H1 (cell line): ENCODE measurements around the gene POGZ. TPM values are rescaled to one million over a fixed set of nuclear protein-coding genes. Genes with fewer than 3 reads are reported as not detected.

Experiments
- ATF3 ChIP-seq: IDR thresholded peaks from 2 replicates; pipeline ENCODE4 v1.6.1; 2011; ENCODE audit warnings: low read depth, mild to moderate bottlenecking, low read length; ENCODE audit not compliant: insufficient read depth
- BCL11A ChIP-seq, 2 experiments: IDR thresholded peaks; one replicate each; pipeline ENCODE4 v1.6.1; 2011; ENCODE audit warnings: low read depth in 2 of 2, low read length in 2 of 2, mild to moderate bottlenecking in 2 of 2
- CBX5 ChIP-seq: fragments of 300-800, 300-1000 bp; sonication (generic); IDR thresholded peaks from 2 replicates; pipeline ENCODE4 v1.7.1; 2016; ENCODE audit warnings: antibody characterized with exemption, low read length, low read depth
- CEBPB ChIP-seq: IDR thresholded peaks from 2 replicates; pipeline ENCODE4 v1.6.1; 2012; ENCODE audit warnings: low read depth, low read length
- CHD2 ChIP-seq: IDR thresholded peaks from 2 replicates; pipeline ENCODE4 v1.6.1; 2012; ENCODE audit warnings: low read length, improper control_type of control experiment
- EGR1 ChIP-seq: IDR thresholded peaks from 2 replicates; pipeline ENCODE4 v1.6.1; 2011; ENCODE audit warnings: low read depth, low read length, borderline replicate concordance
- FOSL1 ChIP-seq: IDR thresholded peaks from 2 replicates; pipeline ENCODE4 v1.6.1; 2011; ENCODE audit warnings: mild to moderate bottlenecking, low read depth, low read length, moderate library complexity; ENCODE audit not compliant: insufficient read depth
- NANOG ChIP-seq: IDR thresholded peaks from 2 replicates; pipeline ENCODE4 v1.6.1; 2011; ENCODE audit warnings: low read length, low read depth, mild to moderate bottlenecking, inconsistent platforms; ENCODE audit not compliant: insufficient read depth, poor library complexity, severe bottlenecking
- NRF1 ChIP-seq: IDR thresholded peaks from 2 replicates; pipeline ENCODE4 v1.6.1; 2011; ENCODE audit warnings: mild to moderate bottlenecking, low read depth, low read length, improper control_type of control experiment
- POLR2A ChIP-seq, 2 experiments: IDR thresholded peaks; 1 replicate in 1 of 2; 2 replicates in 1 of 2; pipeline ENCODE4 v1.6.1; 2011; ENCODE audit warnings: low read depth in 2 of 2, low read length in 2 of 2, mild to moderate bottlenecking in 2 of 2; ENCODE audit errors: control extremely low read depth in 1 of 2
- POLR2AphosphoS5 ChIP-seq: IDR thresholded peaks from 2 replicates; pipeline ENCODE4 v1.6.1; 2011; ENCODE audit warnings: low read depth, low read length
- SAP30 ChIP-seq: fragments of 300-600 bp; sonication (generic); IDR thresholded peaks from 2 replicates; pipeline ENCODE4 v1.7.1; 2012; ENCODE audit warnings: low read length, moderate library complexity, mild to moderate bottlenecking, inconsistent platforms; ENCODE audit not compliant: insufficient read depth, insufficient replicate concordance
- SIN3A ChIP-seq, 2 experiments: IDR thresholded peaks in 1 of 2; conservative IDR thresholded peaks in 1 of 2; 2 replicates each; pipeline ENCODE4 v1.6.1; 2011 to 2012; ENCODE audit warnings: low read length in 2 of 2, improper control_type of control experiment in 1 of 2, low read depth in 1 of 2, mild to moderate bottlenecking in 1 of 2
- SIRT6 ChIP-seq: IDR thresholded peaks from one replicate; pipeline ENCODE4 v1.7.1; 2012; ENCODE audit warnings: low read length, inconsistent platforms
- SIX5 ChIP-seq: IDR thresholded peaks from 2 replicates; pipeline ENCODE4 v1.6.1; 2011; ENCODE audit warnings: mild to moderate bottlenecking, low read depth, low read length
- TBP ChIP-seq: IDR thresholded peaks from 2 replicates; pipeline ENCODE4 v1.6.1; 2011; ENCODE audit warnings: low read depth, low read length, improper control_type of control experiment
- TEAD4 ChIP-seq: IDR thresholded peaks from 2 replicates; pipeline ENCODE4 v1.6.1; 2012; ENCODE audit warnings: low read depth, low read length, inconsistent platforms, mixed read lengths
- YY1 ChIP-seq: IDR thresholded peaks from 2 replicates; pipeline ENCODE4 v1.6.1; 2011; ENCODE audit warnings: low read depth, mild to moderate bottlenecking, low read length
- polyA plus RNA-seq, 7 experiments: library from polyadenylated mRNA; depleted of rRNA in 3 of 7; stranded (reverse) in 5 of 7; unstranded in 2 of 7; fragments of >200 nt in 5 of 7; fragments of 200-250 nt in 2 of 7; gene quantifications; 1 replicate in 5 of 7; 2 replicates in 1 of 7; 4 replicates in 1 of 7; pipeline versions ENCODE4 v1.2.1 to v1.2.3, GENCODE V29; 2011 to 2013; ENCODE audit warnings: missing spikeins in 2 of 7, mixed read lengths in 2 of 7
- total RNA-seq: library from RNA; stranded (reverse); fragmentation: NEBNext Ultra II Directional; extraction: Animal tissue kit (Norgen Biotek cat#: 25700); gene quantifications from 2 replicates; pipeline ENCODE4 v1.2.1, GENCODE V29; 2021
- TF ChIP-seq, protein P1 (sequence below): IDR thresholded peaks from 2 replicates; pipeline ENCODE4 v1.6.1; 2012; ENCODE audit warnings: low read length, inconsistent platforms
- TF ChIP-seq, protein P2 (sequence below): IDR thresholded peaks from 2 replicates; pipeline ENCODE4 v1.6.1; 2012; ENCODE audit warnings: inconsistent platforms

Gene POGZ
- total and polyA plus RNA-seq, 2 of the 8 experiments (the other 6 are each of a cell fraction or from before 2014, with no cell fraction given), result 66.4 to 105 TPM

GRCh38 chr1:151372058-151372934 is 87.0 kb downstream of the POGZ start, which contains the start of gene SELENBP1 (continued):
- TF ChIP-seq SIN3A (conservative IDR thresholded peaks at IDR 0.05 in 1 of 2, IDR thresholded peaks at IDR 0.05 in 1 of 2; ENCODE audit: low read depth in 1 of 2, low read length in 2 of 2) (no peak), CBX5 (no peak), TEAD4 (no peak), YY1 (no peak), ATF3 (no peak), EGR1 (no peak), CHD2 (no peak), NRF1 (no peak), NANOG (no peak), SAP30 (no peak), SIX5 (no peak), SIRT6 (no peak), FOSL1 (no peak), POLR2AphosphoS5 (peak; percentile 51; the same call in 1 of the 2 replicates), CEBPB (no peak), BCL11A (IDR thresholded peaks at IDR 0.05; ENCODE audit: low read depth in 2 of 2, low read length in 2 of 2) (no peak), POLR2A (IDR thresholded peaks at IDR 0.05; ENCODE audit: control extremely low read depth in 1 of 2, low read depth in 2 of 2, low read length in 2 of 2) (peak in 1 of 2 experiments; percentile 73; a peak in 2 of 3 replicates), TBP (peak; percentile 72)
- TF ChIP-seq, protein P1, sequence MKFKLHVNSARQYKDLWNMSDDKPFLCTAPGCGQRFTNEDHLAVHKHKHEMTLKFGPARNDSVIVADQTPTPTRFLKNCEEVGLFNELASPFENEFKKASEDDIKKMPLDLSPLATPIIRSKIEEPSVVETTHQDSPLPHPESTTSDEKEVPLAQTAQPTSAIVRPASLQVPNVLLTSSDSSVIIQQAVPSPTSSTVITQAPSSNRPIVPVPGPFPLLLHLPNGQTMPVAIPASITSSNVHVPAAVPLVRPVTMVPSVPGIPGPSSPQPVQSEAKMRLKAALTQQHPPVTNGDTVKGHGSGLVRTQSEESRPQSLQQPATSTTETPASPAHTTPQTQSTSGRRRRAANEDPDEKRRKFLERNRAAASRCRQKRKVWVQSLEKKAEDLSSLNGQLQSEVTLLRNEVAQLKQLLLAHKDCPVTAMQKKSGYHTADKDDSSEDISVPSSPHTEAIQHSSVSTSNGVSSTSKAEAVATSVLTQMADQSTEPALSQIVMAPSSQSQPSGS, result no peak
- TF ChIP-seq, protein P2, sequence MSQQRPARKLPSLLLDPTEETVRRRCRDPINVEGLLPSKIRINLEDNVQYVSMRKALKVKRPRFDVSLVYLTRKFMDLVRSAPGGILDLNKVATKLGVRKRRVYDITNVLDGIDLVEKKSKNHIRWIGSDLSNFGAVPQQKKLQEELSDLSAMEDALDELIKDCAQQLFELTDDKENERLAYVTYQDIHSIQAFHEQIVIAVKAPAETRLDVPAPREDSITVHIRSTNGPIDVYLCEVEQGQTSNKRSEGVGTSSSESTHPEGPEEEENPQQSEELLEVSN, result no peak
